ENCODE data around the gene PACRG. TPM values are rescaled to one million over a fixed set of nuclear protein-coding genes. Genes with fewer than 3 reads are reported as not detected.

The PACRG gene
- total RNA-seq, 1 donor from 2014 or later = 2.4 TPM

- no peaks in the 10 kb centered on the region for H3K36me3 Mint-ChIP-seq (ENCODE audit: insufficient read depth)
- H3K27me3 Mint-ChIP-seq = no peaks in the 10 kb centered on the region
- no peak for TF ChIP-seq CTCF (IDR thresholded peaks at IDR 0.05; ENCODE audit: unreplicated experiment)
- H3K9me3 Mint-ChIP-seq (ENCODE audit: low read depth) = peaks cover 4% of the 10 kb centered on the region
- no peaks in the 10 kb centered on the region for H3K4me1 Mint-ChIP-seq (ENCODE audit: low read depth)
- DNase-seq (ENCODE audit: low spot score, unreplicated experiment) = no peak
- no peak overlapping the region for H3K27ac Mint-ChIP-seq
- H3K4me3 Mint-ChIP-seq (ENCODE audit: low read depth) = no peak overlapping the region
Observed at GRCh38 chr6:163017801-163018200, 290.0 kb downstream of the PACRG start.

- Mint-ChIP-seq H3K4me3 (ENCODE audit: low read depth) (no peak overlapping the region), H3K27me3 (no peaks in the 10 kb centered on the region), H3K9me3 (ENCODE audit: low read depth) (peaks cover 21% of the 10 kb centered on the region), H3K4me1 (ENCODE audit: low read depth) (no peaks in the 10 kb centered on the region), H3K36me3 (ENCODE audit: insufficient read depth) (no peaks in the 10 kb centered on the region), H3K27ac (no peak overlapping the region)
- TF ChIP-seq CTCF (IDR thresholded peaks at IDR 0.05; ENCODE audit: unreplicated experiment) = no peak
- DNase-seq (ENCODE audit: low spot score, unreplicated experiment) = no peak
Observed at GRCh38 chr6:163019926-163020325, 292.2 kb downstream of the PACRG start.

GRCh38 chr6:163021054-163021453 is 293.3 kb downstream of the PACRG start:
- Mint-ChIP-seq H3K27me3 (no peaks in the 10 kb centered on the region), H3K4me3 (ENCODE audit: low read depth) (no peak overlapping the region), H3K4me1 (ENCODE audit: low read depth) (no peaks in the 10 kb centered on the region), H3K36me3 (ENCODE audit: insufficient read depth) (no peaks in the 10 kb centered on the region), H3K9me3 (ENCODE audit: low read depth) (peaks cover 21% of the 10 kb centered on the region), H3K27ac (no peak overlapping the region)
- no peak for TF ChIP-seq CTCF (IDR thresholded peaks at IDR 0.05; ENCODE audit: unreplicated experiment)
- no peak for DNase-seq (ENCODE audit: low spot score, unreplicated experiment)

GRCh38 chr6:163023700-163024099 is 295.9 kb downstream of the PACRG start:
- Mint-ChIP-seq H3K27ac (no peak overlapping the region), H3K9me3 (ENCODE audit: low read depth) (peaks cover 21% of the 10 kb centered on the region), H3K36me3 (ENCODE audit: insufficient read depth) (no peaks in the 10 kb centered on the region), H3K27me3 (no peaks in the 10 kb centered on the region), H3K4me1 (ENCODE audit: low read depth) (no peaks in the 10 kb centered on the region), H3K4me3 (ENCODE audit: low read depth) (no peak overlapping the region)
- no peak for TF ChIP-seq CTCF (IDR thresholded peaks at IDR 0.05; ENCODE audit: unreplicated experiment)
- no peak for DNase-seq (ENCODE audit: low spot score, unreplicated experiment)

- H3K4me3 Mint-ChIP-seq (ENCODE audit: low read depth) = no peak overlapping the region
- no peak for DNase-seq (ENCODE audit: low spot score, unreplicated experiment)
- H3K27ac Mint-ChIP-seq = no peak overlapping the region
- H3K4me1 Mint-ChIP-seq (ENCODE audit: low read depth) = no peaks in the 10 kb centered on the region
- H3K27me3 Mint-ChIP-seq = no peaks in the 10 kb centered on the region
- H3K36me3 Mint-ChIP-seq (ENCODE audit: insufficient read depth) = no peaks in the 10 kb centered on the region
- peaks cover 21% of the 10 kb centered on the region for H3K9me3 Mint-ChIP-seq (ENCODE audit: low read depth)
- no peak for TF ChIP-seq CTCF (IDR thresholded peaks at IDR 0.05; ENCODE audit: unreplicated experiment)
Observed at GRCh38 chr6:163026893-163027292, 299.1 kb downstream of the PACRG start.

Data from progenitor cell of endocrine pancreas (in vitro differentiated cells).